ENCODE data around the gene ETV6. TPM values are rescaled to one million over a fixed set of nuclear protein-coding genes. Genes with fewer than 3 reads are reported as not detected.
A peak's percentile ranks its signal among the peaks of the same experiment; 100 is the strongest.

The ETV6 gene
- total RNA-seq, 1 experiment from 2014 or later, result 17.2 TPM

DNA sequence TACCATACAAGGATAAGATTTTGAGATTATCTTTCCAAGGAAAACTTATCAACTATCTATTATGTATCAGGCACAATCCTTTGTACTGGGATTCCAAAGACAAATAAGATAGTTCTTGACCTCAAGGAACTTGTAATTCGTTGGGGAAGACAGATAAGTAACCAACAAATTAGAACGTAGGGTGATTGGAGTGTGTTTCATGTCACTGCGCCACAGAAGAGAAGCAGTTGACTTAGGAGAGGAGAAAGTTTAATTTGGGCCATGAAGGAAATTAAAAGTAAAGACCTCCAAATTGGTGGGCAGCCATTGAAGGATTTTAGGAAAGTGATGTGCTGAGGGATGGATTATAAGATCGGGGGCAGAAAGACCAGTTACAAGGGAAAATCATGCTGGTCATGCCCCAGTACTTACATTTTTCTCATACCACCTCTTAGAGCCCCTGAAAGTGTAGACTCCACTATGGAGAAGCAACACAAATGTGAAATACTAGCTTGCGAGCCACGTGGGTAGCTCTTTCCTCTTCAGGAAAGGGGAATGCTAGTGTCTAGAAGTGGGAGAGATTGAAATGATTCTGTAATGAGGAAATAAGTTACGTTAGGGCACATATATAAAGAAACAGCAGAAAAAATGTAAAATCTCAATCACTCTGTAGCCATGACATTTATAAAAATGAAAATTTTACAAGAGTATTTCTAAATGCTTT, 148.7 kb downstream of the ETV6 start:
- ChIA-PET CTCF (no interaction called here), POLR2A (no interaction called here)
- no peak for ATAC-seq
- in situ Hi-C loops (cut with HindIII; ENCODE audit: low pct_unique_long_range_greater_than_20kb, low sequenced_read_pairs), result no loop called here
- Histone ChIP-seq H3K9me3 (ENCODE audit: control insufficient read depth, insufficient read depth, low read depth, low read length) (no peaks in the 10 kb centered on the region), H3K4me1 (ENCODE audit: control insufficient read depth, insufficient read depth, low read length) (peaks cover 5% of the 10 kb centered on the region; the same call in 1 of the 2 replicates), H3K27ac (ENCODE audit: low read length) (no peak overlapping the region), H3K4me3 (ENCODE audit: low read depth in 2 of 2, low read length in 2 of 2) (no peak overlapping the region), H3K36me3 (ENCODE audit: control insufficient read depth, insufficient read depth, low read length) (no peaks in the 10 kb centered on the region), H3K27me3 (ENCODE audit: control insufficient read depth, insufficient read depth, low read length) (no peaks in the 10 kb centered on the region)
- DNase-seq (ENCODE audit: low read depth, low spot score), result no peak
- intact Hi-C loops (cut with micrococcal nuclease; ENCODE audit: unreplicated experiment), result no loop called here
- no TSS peak for BruUV-seq (replicated peaks)
- TF ChIP-seq POLR2AphosphoS5 (IDR thresholded peaks at IDR 0.05; ENCODE audit: low read depth, low read length) (no peak), CTCF (IDR thresholded peaks at IDR 0.05) (no peak), REST (IDR thresholded peaks at IDR 0.05; ENCODE audit: insufficient read depth in 1 of 2, low read depth in 2 of 2, low read length in 1 of 2) (no peak), TCF7L2 (IDR thresholded peaks at IDR 0.05; ENCODE audit: low read depth, low read length) (no peak), SIN3A (IDR thresholded peaks at IDR 0.05; ENCODE audit: borderline replicate concordance, insufficient read depth, low read depth, low read length) (no peak)

DNA sequence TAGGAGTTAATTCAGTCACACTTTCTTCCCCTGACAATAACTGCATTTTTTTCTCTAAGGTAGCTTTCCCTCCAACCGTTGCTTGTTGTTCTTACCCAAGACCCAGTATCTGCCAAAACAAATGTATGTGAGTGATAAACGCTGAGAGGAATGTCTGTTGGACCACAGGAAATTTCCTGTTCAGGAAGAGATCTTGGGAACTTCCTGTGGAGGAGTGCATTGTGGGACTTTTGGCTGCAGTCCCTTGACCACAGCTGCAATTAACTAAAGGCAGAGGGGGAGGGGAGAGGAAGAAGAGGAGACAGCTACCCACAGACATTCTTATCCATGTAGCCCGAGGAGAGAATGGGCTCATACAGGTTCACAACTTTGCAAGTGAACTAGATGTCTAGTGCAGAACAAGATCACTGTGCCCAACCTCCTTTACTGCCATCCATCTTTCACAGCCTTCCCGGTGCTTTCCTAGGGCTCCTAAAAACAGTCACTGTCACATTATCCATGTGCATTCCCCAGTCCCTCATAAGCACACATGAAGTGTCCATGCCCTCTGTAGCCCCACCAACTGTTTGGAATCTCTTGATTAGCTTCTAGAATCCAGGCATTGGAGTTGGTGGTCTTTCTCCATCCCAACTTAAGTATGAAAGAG, 149.5 kb downstream of the ETV6 start:
- in situ Hi-C loops (cut with HindIII; ENCODE audit: low pct_unique_long_range_greater_than_20kb, low sequenced_read_pairs) (no loop called here), intact Hi-C loops (cut with micrococcal nuclease; ENCODE audit: unreplicated experiment) (no loop called here)
- ATAC-seq (peak; percentile 26; the same call in 1 of the 2 replicates), DNase-seq (ENCODE audit: low read depth, low spot score) (no peak)
- H3K9me3 ChIP-seq (ENCODE audit: control insufficient read depth, insufficient read depth, low read depth, low read length), result no peaks in the 10 kb centered on the region
- TF ChIP-seq CTCF (IDR thresholded peaks at IDR 0.05), result no peak
- TF ChIP-seq REST (IDR thresholded peaks at IDR 0.05; ENCODE audit: insufficient read depth in 1 of 2, low read depth in 2 of 2, low read length in 1 of 2), result no peak
- TF ChIP-seq TCF7L2 (IDR thresholded peaks at IDR 0.05; ENCODE audit: low read depth, low read length), result no peak
- TF ChIP-seq SIN3A (IDR thresholded peaks at IDR 0.05; ENCODE audit: borderline replicate concordance, insufficient read depth, low read depth, low read length), result no peak
- TF ChIP-seq POLR2AphosphoS5 (IDR thresholded peaks at IDR 0.05; ENCODE audit: low read depth, low read length), result no peak
- ChIA-PET POLR2A (no interaction called here), CTCF (no interaction called here)
- no TSS peak for BruUV-seq (replicated peaks)
- H3K36me3 ChIP-seq (ENCODE audit: control insufficient read depth, insufficient read depth, low read length), result no peaks in the 10 kb centered on the region
- no peak overlapping the region for H3K4me3 ChIP-seq (ENCODE audit: low read depth in 2 of 2, low read length in 2 of 2)
- H3K27ac ChIP-seq (ENCODE audit: low read length), result no peak overlapping the region
- no peaks in the 10 kb centered on the region for H3K27me3 ChIP-seq (ENCODE audit: control insufficient read depth, insufficient read depth, low read length)
- H3K4me1 ChIP-seq (ENCODE audit: control insufficient read depth, insufficient read depth, low read length), result peaks cover 5% of the 10 kb centered on the region; the same call in 1 of the 2 replicates

All from Panc1 (cell line).